WERI-Rb-1 (cell line): Measurements from ENCODE around the gene ATN1.

Experiments used
- DNase-seq: peaks from one replicate; pipeline ENCODE4 v3.0.0-alpha.2; 2020
- H3K27ac ChIP-seq: fragments of 250-450 bp; sonication (Bioruptor Pico); 2 replicates; pipeline ENCODE4 v1.5.1; 2020; ENCODE audit warnings: mild to moderate bottlenecking, moderate library complexity
- H3K27me3 ChIP-seq: fragments of 250-450 bp; sonication (Bioruptor Pico); 2 replicates; pipeline ENCODE4 v1.5.1; 2021; ENCODE audit warnings: mild to moderate bottlenecking, low read depth, moderate library complexity; ENCODE audit not compliant: insufficient read depth, severe bottlenecking
- H3K36me3 ChIP-seq: fragments of 250-450 bp; sonication (Bioruptor Pico); 2 replicates; pipeline ENCODE4 v1.5.1; 2020; ENCODE audit warnings: mild to moderate bottlenecking, moderate library complexity
- H3K4me3 ChIP-seq: 2 replicates; pipeline ENCODE4 v1.5.1; 2011; ENCODE audit warnings: low read depth, mild to moderate bottlenecking, control low read depth, low read length
- H3K9me3 ChIP-seq: fragments of 250-450 bp; sonication (Bioruptor Pico); 2 replicates; pipeline ENCODE4 v1.5.1; 2021; ENCODE audit warnings: mild to moderate bottlenecking, moderate library complexity; ENCODE audit not compliant: severe bottlenecking
- TF ChIP-seq, protein P1 (sequence below): IDR thresholded peaks from 2 replicates; pipeline ENCODE4 v1.5.1; 2011; ENCODE audit warnings: low read depth, mild to moderate bottlenecking, control low read depth, inconsistent platforms, low read length

The ATN1 gene

DNA sequence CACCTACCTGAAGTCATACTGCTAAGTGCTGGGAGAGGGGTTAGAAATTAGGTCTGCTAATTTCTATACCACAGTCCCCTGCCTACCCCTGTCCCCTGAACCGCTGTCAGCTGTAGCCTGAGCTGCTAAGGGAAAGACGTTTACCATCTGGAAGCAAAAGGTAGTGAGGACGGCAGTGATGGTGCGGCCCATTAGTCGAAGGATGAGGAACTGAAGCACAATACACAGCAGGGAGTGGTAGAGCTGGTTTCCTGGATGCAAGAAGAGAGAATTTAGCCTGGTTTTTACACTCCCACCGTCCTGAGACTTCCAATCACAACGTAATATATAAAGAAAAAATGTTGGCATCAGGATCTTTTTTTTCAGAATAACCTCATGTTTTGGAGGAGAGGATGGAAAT lies 54.8 kb downstream of the ATN1 start:
- no peak for DNase-seq
- Histone ChIP-seq H3K9me3 (no peaks in the 10 kb centered on the region), H3K36me3 (peaks cover 27% of the 10 kb centered on the region), H3K27ac (no peak overlapping the region), H3K27me3 (no peaks in the 10 kb centered on the region), H3K4me3 (no peak overlapping the region)
- TF ChIP-seq, protein P1, sequence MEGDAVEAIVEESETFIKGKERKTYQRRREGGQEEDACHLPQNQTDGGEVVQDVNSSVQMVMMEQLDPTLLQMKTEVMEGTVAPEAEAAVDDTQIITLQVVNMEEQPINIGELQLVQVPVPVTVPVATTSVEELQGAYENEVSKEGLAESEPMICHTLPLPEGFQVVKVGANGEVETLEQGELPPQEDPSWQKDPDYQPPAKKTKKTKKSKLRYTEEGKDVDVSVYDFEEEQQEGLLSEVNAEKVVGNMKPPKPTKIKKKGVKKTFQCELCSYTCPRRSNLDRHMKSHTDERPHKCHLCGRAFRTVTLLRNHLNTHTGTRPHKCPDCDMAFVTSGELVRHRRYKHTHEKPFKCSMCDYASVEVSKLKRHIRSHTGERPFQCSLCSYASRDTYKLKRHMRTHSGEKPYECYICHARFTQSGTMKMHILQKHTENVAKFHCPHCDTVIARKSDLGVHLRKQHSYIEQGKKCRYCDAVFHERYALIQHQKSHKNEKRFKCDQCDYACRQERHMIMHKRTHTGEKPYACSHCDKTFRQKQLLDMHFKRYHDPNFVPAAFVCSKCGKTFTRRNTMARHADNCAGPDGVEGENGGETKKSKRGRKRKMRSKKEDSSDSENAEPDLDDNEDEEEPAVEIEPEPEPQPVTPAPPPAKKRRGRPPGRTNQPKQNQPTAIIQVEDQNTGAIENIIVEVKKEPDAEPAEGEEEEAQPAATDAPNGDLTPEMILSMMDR = no peak

DNA sequence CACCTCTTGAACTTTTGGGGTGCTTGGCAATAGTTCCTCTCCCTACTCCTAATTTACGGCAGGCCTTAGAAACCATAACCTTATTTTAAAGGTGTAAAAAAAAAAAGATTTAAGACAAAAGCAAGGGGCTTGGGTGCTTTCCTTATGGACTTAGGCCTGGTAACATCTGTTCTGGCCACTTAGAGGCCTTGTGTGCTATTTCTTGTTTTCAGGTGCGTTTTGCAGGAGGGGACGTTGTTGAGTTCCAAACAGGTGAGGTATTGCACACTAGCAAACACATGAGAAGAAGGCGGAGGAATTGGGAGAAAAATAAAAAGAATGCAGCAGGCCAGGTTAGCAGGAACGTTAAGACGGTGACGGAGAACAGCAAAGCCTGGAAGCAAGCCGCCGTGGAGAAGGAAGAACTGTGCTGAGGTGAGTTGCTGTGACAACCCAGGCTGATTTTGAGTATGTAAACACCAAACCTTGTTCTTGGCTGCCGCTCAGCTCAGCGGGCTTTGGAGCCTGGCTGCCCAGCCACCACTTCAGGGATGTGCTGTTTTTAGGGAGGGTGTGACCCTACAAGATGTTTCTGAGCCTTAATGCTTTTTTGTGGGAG lies 60.3 kb downstream of the ATN1 start:
- Histone ChIP-seq H3K4me3 (no peak overlapping the region), H3K9me3 (no peaks in the 10 kb centered on the region), H3K36me3 (peaks cover 6% of the 10 kb centered on the region; the same call in 1 of the 2 replicates), H3K27ac (no peak overlapping the region), H3K27me3 (no peaks in the 10 kb centered on the region)
- TF ChIP-seq, protein P1 = no peak
- no peak for DNase-seq
